ENCODE data around the gene FYN.

Gene FYN

GRCh38 chr6:111624401-111625098 lies 248.7 kb downstream of the FYN start:
- peaks cover 0 to 12% (median 8%) of the 10 kb centered on the region in 4 experiments for H3K4me1 ChIP-seq (ENCODE audit: control extremely low read depth in 1 of 4, control insufficient read depth in 4 of 4, insufficient read depth in 4 of 4, low read length in 3 of 4)

GRCh38 chr6:111623046-111623718 lies 250.1 kb downstream of the FYN start:
- no peak for DNase-seq

More at GRCh38 chr6:111624401-111625098, 248.7 kb downstream of the FYN start:
- CTCF ChIA-PET, result no interaction called here
- no peaks in the 10 kb centered on the region for H3K27me3 ChIP-seq (replicated peaks in 2 of 5; ENCODE audit: control insufficient read depth in 4 of 5, insufficient read depth in 5 of 5, low read length in 4 of 5)
- peak in 2 of 3 donors; percentile 48 to 58 for DNase-seq
- POLR2A ChIA-PET, result no interaction called here
- peaks cover 0 to 5% (median 0%) of the 10 kb centered on the region in 5 experiments for H3K9me3 ChIP-seq (ENCODE audit: control extremely low read depth in 1 of 5, control insufficient read depth in 4 of 5, insufficient read depth in 2 of 5, low read depth in 1 of 5, low read length in 4 of 5)
- WGBS (ENCODE audit: insufficient coverage), result no CpG with 5 or more reads among the region's 4 CpGs
- H3K4me3 ChIP-seq (ENCODE audit: control insufficient read depth in 1 of 7, extremely low read depth in 1 of 7, insufficient read depth in 4 of 7, low read depth in 2 of 7, low read length in 6 of 7), result no peak overlapping the region
- no peaks in the 10 kb centered on the region for H3K36me3 ChIP-seq (ENCODE audit: control insufficient read depth in 4 of 4, insufficient read depth in 4 of 4, low read length in 3 of 4)
- H3K27ac ChIP-seq (ENCODE audit: insufficient read depth in 1 of 2, low read depth in 1 of 2, low read length in 2 of 2, poor library complexity in 1 of 2, severe bottlenecking in 2 of 2), result no peak overlapping the region

DNA sequence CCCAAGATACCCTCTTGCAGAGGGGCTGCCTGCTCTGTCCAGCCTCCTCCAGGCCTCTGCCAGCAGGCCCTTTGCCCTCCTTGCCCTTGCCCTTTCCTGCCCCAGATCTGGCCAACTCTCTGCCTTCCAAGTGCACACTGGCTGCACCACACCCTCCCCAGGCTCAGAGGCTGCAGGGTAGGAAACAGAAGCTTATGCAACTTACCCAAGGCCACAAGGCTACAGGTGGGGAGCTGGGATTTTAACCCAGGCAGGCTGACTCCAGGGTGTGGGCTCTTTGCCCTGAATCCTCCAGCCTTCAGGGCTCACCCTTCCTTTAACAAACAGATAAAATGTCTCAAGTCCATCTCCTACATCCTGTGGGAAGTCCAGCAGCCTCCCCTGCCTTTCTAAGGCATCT lies 253.1 kb downstream of the FYN start:
- H3K9me3 ChIP-seq (ENCODE audit: control extremely low read depth in 1 of 5, control insufficient read depth in 4 of 5, insufficient read depth in 2 of 5, low read depth in 1 of 5, low read length in 4 of 5), result no peaks in the 10 kb centered on the region
- DNase-seq, result no peak
- H3K4me3 ChIP-seq (ENCODE audit: control insufficient read depth in 1 of 7, extremely low read depth in 1 of 7, insufficient read depth in 4 of 7, low read depth in 2 of 7, low read length in 6 of 7), result no peak overlapping the region
- H3K27ac ChIP-seq (ENCODE audit: insufficient read depth in 1 of 2, low read depth in 1 of 2, low read length in 2 of 2, poor library complexity in 1 of 2, severe bottlenecking in 2 of 2), result no peak overlapping the region
- POLR2A ChIA-PET, result no interaction called here
- CTCF ChIA-PET, result interaction anchor here (0.6 kb wide), 1 partner anchor 344 kb away, joined by 3 read pairs; no protein-coding TSS in a partner anchor
- H3K36me3 ChIP-seq (ENCODE audit: control insufficient read depth in 4 of 4, insufficient read depth in 4 of 4, low read length in 3 of 4), result no peaks in the 10 kb centered on the region
- H3K4me1 ChIP-seq (ENCODE audit: control extremely low read depth in 1 of 4, control insufficient read depth in 4 of 4, insufficient read depth in 4 of 4, low read length in 3 of 4), result peaks cover 0 to 13% (median 7%) of the 10 kb centered on the region in 4 experiments
- no peaks in the 10 kb centered on the region for H3K27me3 ChIP-seq (replicated peaks in 2 of 5; ENCODE audit: control insufficient read depth in 4 of 5, insufficient read depth in 5 of 5, low read length in 4 of 5)

More at GRCh38 chr6:111623046-111623718, 250.1 kb downstream of the FYN start:
- H3K4me1 ChIP-seq (ENCODE audit: control extremely low read depth in 1 of 4, control insufficient read depth in 4 of 4, insufficient read depth in 4 of 4, low read length in 3 of 4), result peaks cover 0 to 12% (median 8%) of the 10 kb centered on the region in 4 experiments
- ChIA-PET CTCF (no interaction called here), POLR2A (no interaction called here)
- no peaks in the 10 kb centered on the region for H3K36me3 ChIP-seq (ENCODE audit: control insufficient read depth in 4 of 4, insufficient read depth in 4 of 4, low read length in 3 of 4)
- no peak overlapping the region for H3K27ac ChIP-seq (ENCODE audit: insufficient read depth in 1 of 2, low read depth in 1 of 2, low read length in 2 of 2, poor library complexity in 1 of 2, severe bottlenecking in 2 of 2)
- 100% methylated on average over 3 of the region's 9 CpGs for WGBS (ENCODE audit: insufficient coverage)
- H3K9me3 ChIP-seq (ENCODE audit: control extremely low read depth in 1 of 5, control insufficient read depth in 4 of 5, insufficient read depth in 2 of 5, low read depth in 1 of 5, low read length in 4 of 5), result no peaks in the 10 kb centered on the region
- no peaks in the 10 kb centered on the region for H3K27me3 ChIP-seq (replicated peaks in 2 of 5; ENCODE audit: control insufficient read depth in 4 of 5, insufficient read depth in 5 of 5, low read length in 4 of 5)
- H3K4me3 ChIP-seq (ENCODE audit: control insufficient read depth in 1 of 7, extremely low read depth in 1 of 7, insufficient read depth in 4 of 7, low read depth in 2 of 7, low read length in 6 of 7), result no peak overlapping the region

GRCh38 chr6:111618407-111618806 lies 254.8 kb downstream of the FYN start:
- WGBS (ENCODE audit: insufficient coverage), result 100% methylated on average over 1 of the region's 6 CpGs
- Histone ChIP-seq H3K4me3 (ENCODE audit: control insufficient read depth in 1 of 7, extremely low read depth in 1 of 7, insufficient read depth in 4 of 7, low read depth in 2 of 7, low read length in 6 of 7) (no peak overlapping the region), H3K9me3 (ENCODE audit: control extremely low read depth in 1 of 5, control insufficient read depth in 4 of 5, insufficient read depth in 2 of 5, low read depth in 1 of 5, low read length in 4 of 5) (no peaks in the 10 kb centered on the region), H3K36me3 (ENCODE audit: control insufficient read depth in 4 of 4, insufficient read depth in 4 of 4, low read length in 3 of 4) (no peaks in the 10 kb centered on the region), H3K4me1 (ENCODE audit: control extremely low read depth in 1 of 4, control insufficient read depth in 4 of 4, insufficient read depth in 4 of 4, low read length in 3 of 4) (peaks cover 0 to 6% (median 0%) of the 10 kb centered on the region in 4 experiments), H3K27ac (ENCODE audit: insufficient read depth in 1 of 2, low read depth in 1 of 2, low read length in 2 of 2, poor library complexity in 1 of 2, severe bottlenecking in 2 of 2) (no peak overlapping the region), H3K27me3 (replicated peaks in 2 of 5; ENCODE audit: control insufficient read depth in 4 of 5, insufficient read depth in 5 of 5, low read length in 4 of 5) (no peaks in the 10 kb centered on the region)
- ChIA-PET CTCF (no interaction called here), POLR2A (no interaction called here)
- no peak for DNase-seq

- no peak for DNase-seq
- Histone ChIP-seq H3K27ac (ENCODE audit: insufficient read depth in 1 of 2, low read depth in 1 of 2, low read length in 2 of 2, poor library complexity in 1 of 2, severe bottlenecking in 2 of 2) (no peak overlapping the region), H3K27me3 (replicated peaks in 2 of 5; ENCODE audit: control insufficient read depth in 4 of 5, insufficient read depth in 5 of 5, low read length in 4 of 5) (no peaks in the 10 kb centered on the region), H3K4me1 (ENCODE audit: control extremely low read depth in 1 of 4, control insufficient read depth in 4 of 4, insufficient read depth in 4 of 4, low read length in 3 of 4) (peaks cover 0 to 6% (median 0%) of the 10 kb centered on the region in 4 experiments), H3K9me3 (ENCODE audit: control extremely low read depth in 1 of 5, control insufficient read depth in 4 of 5, insufficient read depth in 2 of 5, low read depth in 1 of 5, low read length in 4 of 5) (peaks cover 0 to 5% (median 0%) of the 10 kb centered on the region in 5 experiments), H3K36me3 (ENCODE audit: control insufficient read depth in 4 of 4, insufficient read depth in 4 of 4, low read length in 3 of 4) (no peaks in the 10 kb centered on the region), H3K4me3 (ENCODE audit: control insufficient read depth in 1 of 7, extremely low read depth in 1 of 7, insufficient read depth in 4 of 7, low read depth in 2 of 7, low read length in 6 of 7) (no peak overlapping the region)
- ChIA-PET CTCF (no interaction called here), POLR2A (no interaction called here)
- WGBS (ENCODE audit: insufficient coverage), result 100% methylated on average over 1 of the region's 5 CpGs
Measured at GRCh38 chr6:111617149-111617548, 256.1 kb downstream of the FYN start.

DNA sequence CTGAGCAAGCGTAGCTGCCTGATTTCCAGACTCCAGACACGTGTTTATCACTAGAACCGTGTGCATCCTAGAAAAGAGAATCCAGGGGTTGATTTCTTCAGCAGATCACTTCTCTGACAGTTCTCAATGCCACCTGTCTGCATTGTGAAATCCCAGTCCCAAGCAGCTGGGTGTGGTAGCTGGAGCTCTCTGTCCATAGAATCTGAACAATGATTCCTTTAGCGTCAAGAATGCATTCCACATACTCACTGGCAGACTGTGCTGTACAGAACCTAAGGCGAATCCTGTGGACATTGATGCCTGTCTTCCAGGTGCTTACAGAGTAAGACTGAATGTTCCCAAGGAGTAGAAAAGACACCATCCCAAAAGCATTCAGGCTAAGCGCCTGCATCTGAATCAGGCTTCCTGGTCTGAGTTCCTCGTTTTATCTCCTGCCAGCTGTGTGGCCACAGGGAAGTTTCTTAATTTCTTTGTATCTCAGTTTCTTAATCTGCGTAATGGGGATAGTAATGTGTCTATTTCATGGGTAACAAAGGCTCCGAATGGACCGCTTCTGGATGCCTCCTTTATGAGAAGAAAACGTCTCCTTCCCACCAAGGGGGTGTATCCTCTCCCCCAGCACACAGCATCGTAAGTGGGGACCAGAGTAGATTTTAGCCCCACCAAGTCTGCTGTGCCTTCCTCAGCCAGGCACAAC lies 257.2 kb downstream of the FYN start:
- H3K4me3 ChIP-seq (ENCODE audit: control insufficient read depth in 1 of 7, extremely low read depth in 1 of 7, insufficient read depth in 4 of 7, low read depth in 2 of 7, low read length in 6 of 7), result no peak overlapping the region
- H3K36me3 ChIP-seq (ENCODE audit: control insufficient read depth in 4 of 4, insufficient read depth in 4 of 4, low read length in 3 of 4), result no peaks in the 10 kb centered on the region
- H3K27ac ChIP-seq (ENCODE audit: insufficient read depth in 1 of 2, low read depth in 1 of 2, low read length in 2 of 2, poor library complexity in 1 of 2, severe bottlenecking in 2 of 2), result no peak overlapping the region
- CTCF ChIA-PET, result interaction anchor here (0.9 kb wide), 1 partner anchor 10 kb away, joined by 3 read pairs; the partner anchor contains the start of gene TRAF3IP2
- no peaks in the 10 kb centered on the region for H3K27me3 ChIP-seq (replicated peaks in 2 of 5; ENCODE audit: control insufficient read depth in 4 of 5, insufficient read depth in 5 of 5, low read length in 4 of 5)
- 92% methylated on average over 7 of the region's 12 CpGs for WGBS (ENCODE audit: insufficient coverage)
- H3K4me1 ChIP-seq (ENCODE audit: control extremely low read depth in 1 of 4, control insufficient read depth in 4 of 4, insufficient read depth in 4 of 4, low read length in 3 of 4), result peaks cover 0 to 6% (median 0%) of the 10 kb centered on the region in 4 experiments
- peaks cover 0 to 6% (median 0%) of the 10 kb centered on the region in 5 experiments for H3K9me3 ChIP-seq (ENCODE audit: control extremely low read depth in 1 of 5, control insufficient read depth in 4 of 5, insufficient read depth in 2 of 5, low read depth in 1 of 5, low read length in 4 of 5)
- DNase-seq, result no peak
- POLR2A ChIA-PET, result no interaction called here

All from common myeloid progenitor, CD34-positive (primary cell).